Right atrium auricular region (tissue), 2 donors: ENCODE data around the gene ZNF358. TPM values are rescaled to one million over a fixed set of nuclear protein-coding genes. Genes with fewer than 3 reads are reported as not detected.

Experiments used
- DNase-seq: peaks from one replicate; pipeline ENCODE4 v3.0.0-alpha.2; 2019; ENCODE audit warnings: low spot score
- H3K27ac ChIP-seq, 2 donors: fragments of 200-600 bp; sonication (generic); 1 replicate in 1 of 2; 2 replicates in 1 of 2; pipeline ENCODE4 v1.5.1; 2016 to 2019
- H3K27me3 ChIP-seq, 2 donors: fragments of 200-600 bp; sonication (generic); one replicate each; pipeline versions ENCODE4 v1.5.1 to v1.6.0; 2017 to 2019
- H3K36me3 ChIP-seq: fragments of 200-600 bp; sonication (generic); one replicate; pipeline ENCODE4 v1.5.1; 2016
- H3K4me1 ChIP-seq, 2 donors: fragments of 200-600 bp; sonication (generic); one replicate each; pipeline versions ENCODE4 v1.5.1 to v1.6.0; 2017 to 2019
- H3K4me3 ChIP-seq, 2 donors: fragments of 200-600 bp; sonication (generic); 1 replicate in 1 of 2; 2 replicates in 1 of 2; pipeline ENCODE4 v1.5.1; 2017 to 2019; ENCODE audit warnings: mild to moderate bottlenecking in 1 of 2, moderate library complexity in 1 of 2
- H3K9me3 ChIP-seq, 2 donors: fragments of 200-600 bp; sonication (generic); one replicate each; pipeline ENCODE4 v1.5.1; 2019
- total RNA-seq, 2 donors: library from RNA; depleted of rRNA; stranded (reverse); fragments of >200 nt; gene quantifications; one replicate each; pipeline ENCODE4 v1.1.0, GENCODE V29; 2016
- TF ChIP-seq, protein P1 (sequence below), 2 donors: fragments of 200-600 bp; sonication (generic); IDR thresholded peaks; one replicate each; pipeline ENCODE4 v1.5.1; 2019; ENCODE audit warnings: antibody characterized with exemption in 2 of 2

ZNF358 gene
- total RNA-seq, 2 donors from 2014 or later = 109 to 119 TPM

DNA sequence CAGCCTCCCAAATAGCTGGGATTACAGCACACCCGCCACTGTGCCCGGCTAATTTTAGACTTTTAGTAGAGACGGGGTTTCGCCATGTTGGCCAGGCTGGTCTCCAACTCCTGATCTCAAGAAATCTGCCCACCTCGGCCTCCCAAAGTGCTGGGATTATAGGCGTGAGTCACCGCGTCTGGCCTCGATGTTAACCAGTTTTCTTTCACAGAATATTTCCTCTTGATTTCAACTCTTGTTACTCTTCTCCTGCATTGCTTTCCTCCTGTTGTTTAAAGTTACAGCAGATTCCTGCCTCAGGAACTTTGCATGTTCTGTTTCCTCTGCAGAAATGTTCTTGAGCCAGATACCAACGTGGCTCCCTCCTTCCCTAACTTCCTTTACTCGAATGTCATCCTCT, 23.3 kb upstream of the ZNF358 start:
- Histone ChIP-seq H3K36me3 (no peaks in the 10 kb centered on the region), H3K9me3 (no peaks in the 10 kb centered on the region), H3K4me1 (peaks cover 0 to 17% of the 10 kb centered on the region in 2 donors), H3K4me3 (no peak overlapping the region), H3K27me3 (no peaks in the 10 kb centered on the region), H3K27ac (no peak overlapping the region)
- no peak for DNase-seq
- TF ChIP-seq, protein P1, sequence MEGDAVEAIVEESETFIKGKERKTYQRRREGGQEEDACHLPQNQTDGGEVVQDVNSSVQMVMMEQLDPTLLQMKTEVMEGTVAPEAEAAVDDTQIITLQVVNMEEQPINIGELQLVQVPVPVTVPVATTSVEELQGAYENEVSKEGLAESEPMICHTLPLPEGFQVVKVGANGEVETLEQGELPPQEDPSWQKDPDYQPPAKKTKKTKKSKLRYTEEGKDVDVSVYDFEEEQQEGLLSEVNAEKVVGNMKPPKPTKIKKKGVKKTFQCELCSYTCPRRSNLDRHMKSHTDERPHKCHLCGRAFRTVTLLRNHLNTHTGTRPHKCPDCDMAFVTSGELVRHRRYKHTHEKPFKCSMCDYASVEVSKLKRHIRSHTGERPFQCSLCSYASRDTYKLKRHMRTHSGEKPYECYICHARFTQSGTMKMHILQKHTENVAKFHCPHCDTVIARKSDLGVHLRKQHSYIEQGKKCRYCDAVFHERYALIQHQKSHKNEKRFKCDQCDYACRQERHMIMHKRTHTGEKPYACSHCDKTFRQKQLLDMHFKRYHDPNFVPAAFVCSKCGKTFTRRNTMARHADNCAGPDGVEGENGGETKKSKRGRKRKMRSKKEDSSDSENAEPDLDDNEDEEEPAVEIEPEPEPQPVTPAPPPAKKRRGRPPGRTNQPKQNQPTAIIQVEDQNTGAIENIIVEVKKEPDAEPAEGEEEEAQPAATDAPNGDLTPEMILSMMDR (IDR thresholded peaks at IDR 0.05) = no peak

DNA sequence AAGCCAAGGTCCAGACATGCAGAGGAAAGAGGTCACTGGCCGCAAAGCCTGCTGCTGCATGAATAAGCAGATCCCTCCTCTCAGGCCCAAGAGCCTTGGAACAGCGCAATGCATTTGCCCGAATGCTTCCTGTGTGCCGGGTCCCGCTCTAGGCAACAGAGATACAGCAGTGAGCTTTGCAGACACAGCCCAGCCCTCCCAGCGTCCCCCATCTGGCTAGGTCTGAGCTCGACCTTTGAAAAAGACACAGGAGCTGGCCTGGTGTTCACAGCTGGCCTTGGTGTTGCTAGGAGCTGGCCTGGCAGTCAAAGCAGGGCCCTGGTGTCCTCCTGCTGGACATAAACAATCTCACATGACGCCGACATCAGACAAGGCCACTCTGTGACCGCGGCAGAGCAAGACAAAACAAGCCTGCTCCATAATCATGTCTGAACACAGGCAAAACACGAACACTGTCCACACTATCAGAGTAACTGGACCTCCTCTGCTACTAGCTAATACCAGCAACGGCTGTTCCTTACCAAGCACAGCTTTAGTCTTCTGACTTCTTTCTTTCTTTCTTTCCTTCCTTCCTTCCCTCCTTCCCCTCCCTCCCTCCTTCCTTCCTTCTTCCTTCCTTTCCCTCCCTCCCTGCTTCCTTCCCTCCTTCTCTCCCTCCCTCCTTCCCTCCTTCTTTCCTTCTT, 21.3 kb upstream of the ZNF358 start:
- TF ChIP-seq, protein P1 (IDR thresholded peaks at IDR 0.05) = no peak
- Histone ChIP-seq H3K4me3 (no peak overlapping the region), H3K27ac (peak overlapping the region; percentile 72 to 79), H3K4me1 (peaks cover 0 to 9% of the 10 kb centered on the region in 2 donors), H3K9me3 (no peaks in the 10 kb centered on the region), H3K36me3 (no peaks in the 10 kb centered on the region), H3K27me3 (no peaks in the 10 kb centered on the region)
- peak; percentile 72 for DNase-seq

DNA sequence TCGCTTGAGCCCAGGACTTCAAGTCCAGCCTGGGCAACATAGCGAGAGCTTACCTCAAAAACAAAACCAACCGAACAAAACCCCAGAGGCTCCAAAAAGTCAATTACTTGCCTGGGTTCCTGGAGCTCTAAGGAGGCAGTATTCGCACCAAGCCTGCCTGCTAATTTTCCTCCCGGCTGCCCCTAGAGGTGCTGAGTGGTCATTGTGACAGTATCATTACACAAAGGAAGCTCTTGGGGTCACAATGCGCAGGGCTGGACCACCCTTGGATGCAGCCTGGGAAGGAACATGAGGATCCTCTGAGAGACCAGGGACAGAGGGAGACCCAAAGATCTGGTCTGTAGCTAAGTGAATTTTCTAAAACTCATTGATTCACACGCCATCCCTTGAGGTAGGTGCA, 18.6 kb upstream of the ZNF358 start:
- Histone ChIP-seq H3K27ac (no peak overlapping the region), H3K4me1 (peaks cover 0 to 19% of the 10 kb centered on the region in 2 donors), H3K4me3 (no peak overlapping the region), H3K27me3 (no peaks in the 10 kb centered on the region), H3K36me3 (no peaks in the 10 kb centered on the region), H3K9me3 (no peaks in the 10 kb centered on the region)
- TF ChIP-seq, protein P1 (IDR thresholded peaks at IDR 0.05) = peak in 1 of 2 donors; percentile 22
- DNase-seq = no peak

DNA sequence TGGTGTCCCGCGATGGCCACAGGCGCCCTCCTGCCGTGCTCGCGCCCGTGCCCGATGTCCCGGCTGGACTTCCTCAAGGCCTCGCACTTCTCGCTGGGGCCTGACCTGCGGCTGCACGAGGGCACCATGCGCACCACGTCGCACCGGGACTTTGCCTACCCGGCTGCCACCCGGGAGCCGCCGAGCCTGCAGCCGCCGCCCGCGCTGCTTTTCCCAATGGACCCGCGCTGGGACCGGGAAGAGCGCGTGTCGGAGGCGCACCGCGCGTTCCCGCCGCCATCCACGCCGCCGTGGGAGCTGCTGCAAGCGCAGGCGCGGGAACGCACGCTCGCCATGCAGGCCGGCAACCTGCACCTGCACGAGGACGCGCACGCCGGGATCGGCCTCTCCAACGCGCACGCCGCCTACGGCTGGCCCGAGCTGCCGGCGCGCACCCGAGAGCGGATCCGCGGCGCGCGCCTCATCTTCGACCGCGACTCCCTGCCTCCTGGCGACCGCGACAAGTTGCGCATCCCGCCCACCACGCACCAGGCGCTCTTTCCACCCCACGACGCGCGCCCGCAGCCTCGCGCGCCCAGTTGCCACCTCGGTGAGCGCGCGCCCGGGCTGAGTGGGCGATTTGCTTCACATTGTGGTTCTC, 15.0 kb upstream of the ZNF358 start:
- DNase-seq = no peak
- no peaks in the 10 kb centered on the region for H3K27me3 ChIP-seq

DNA sequence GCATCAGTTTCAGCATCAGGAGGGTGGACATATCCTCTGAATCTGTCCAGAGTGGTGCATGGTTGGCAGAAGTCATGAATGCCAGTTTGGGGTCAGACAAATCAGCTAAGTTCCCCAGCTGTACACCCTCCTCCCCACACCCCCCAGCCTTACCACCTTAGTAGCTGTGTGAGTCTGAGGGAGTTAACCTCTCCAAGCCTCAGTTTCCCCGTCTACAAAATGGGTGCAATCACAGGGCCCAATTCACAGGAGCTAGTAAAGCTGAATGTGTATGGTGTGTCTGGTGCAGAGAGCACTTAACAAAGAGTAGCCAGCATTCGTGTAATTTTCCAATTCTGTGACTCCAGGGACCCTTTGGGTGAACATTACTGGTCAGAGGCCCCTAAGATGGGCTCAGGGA, 13.4 kb upstream of the ZNF358 start:
- TF ChIP-seq, protein P1 (IDR thresholded peaks at IDR 0.05) = no peak
- Histone ChIP-seq H3K9me3 (no peaks in the 10 kb centered on the region), H3K27ac (no peak overlapping the region), H3K27me3 (no peaks in the 10 kb centered on the region), H3K4me3 (no peak overlapping the region), H3K4me1 (peaks cover 0 to 22% of the 10 kb centered on the region in 2 donors), H3K36me3 (no peaks in the 10 kb centered on the region)
- no peak for DNase-seq

More for the DNA sequence above, 15.0 kb upstream of the ZNF358 start:
- Histone ChIP-seq H3K4me3 (peak overlapping the region; percentile 21 to 47), H3K36me3 (no peaks in the 10 kb centered on the region), H3K27ac (no peak overlapping the region), H3K4me1 (peaks cover 0 to 16% of the 10 kb centered on the region in 2 donors), H3K9me3 (no peaks in the 10 kb centered on the region)
- TF ChIP-seq, protein P1 (IDR thresholded peaks at IDR 0.05) = no peak
